Spinal cord (tissue), 10 donors: Measurements from ENCODE around the gene VCPKMT. TPM values are rescaled to one million over a fixed set of nuclear protein-coding genes. Genes with fewer than 3 reads are reported as not detected.

ENCODE experiments used
- DNase-seq, 6 donors: peaks; one replicate each; pipeline versions ENCODE4 v3.0.0 to v3.0.0-alpha.2; 2013 to 2015; ENCODE audit warnings: low spot score in 6 of 6, low read depth in 4 of 6
- H3K27ac ChIP-seq: one replicate; pipeline ENCODE4 v1.5.1; 2013; ENCODE audit warnings: low read depth, low read length, control low read depth
- H3K27me3 ChIP-seq: one replicate; pipeline ENCODE4 v1.6.1; 2013; ENCODE audit warnings: low read length; ENCODE audit not compliant: control insufficient read depth, insufficient read depth
- H3K36me3 ChIP-seq: one replicate; pipeline ENCODE4 v1.6.1; 2013; ENCODE audit warnings: low read length; ENCODE audit not compliant: control insufficient read depth, insufficient read depth
- H3K4me1 ChIP-seq: one replicate; pipeline ENCODE4 v1.6.1; 2013; ENCODE audit warnings: low read length; ENCODE audit not compliant: control insufficient read depth, insufficient read depth
- H3K4me3 ChIP-seq: one replicate; pipeline ENCODE4 v1.5.1; 2013; ENCODE audit warnings: low read depth, low read length, control low read depth
- H3K9me3 ChIP-seq: one replicate; pipeline ENCODE4 v1.6.1; 2013; ENCODE audit warnings: low read length; ENCODE audit not compliant: control insufficient read depth, insufficient read depth
- WGBS: methylation state at CpG from one replicate; pipeline ENCODE4 v1.1.5; 2013; ENCODE audit warnings: missing lambda C conversion rate; ENCODE audit not compliant: insufficient coverage; 5-methylcytosine and 5-hydroxymethylcytosine counted together
- long read RNA-seq, 4 donors: transcript quantifications; one replicate each; lab custom pipeline, GENCODE V29; 2026
- polyA plus RNA-seq, 2 donors: library from polyadenylated mRNA; unstranded; fragments of 120-200 nt; gene quantifications; one replicate each; pipeline ENCODE4 v1.2.1, GENCODE V29; 2013; ENCODE audit not compliant: insufficient read length in 2 of 2
- total RNA-seq, 2 donors: library from RNA; depleted of rRNA in 1 of 2; stranded (reverse); fragments of 120-200 nt in 1 of 2; fragments of >200 nt in 1 of 2; gene quantifications; one replicate each; pipeline versions ENCODE4 v1.2.3 to v1.2.4, GENCODE V29; 2013 to 2014
- donor health status: healthy.

Gene VCPKMT
- total RNA-seq, result 10 to 100 TPM in 1 of 2 donors, 1 to 10 TPM in 1; 9.4 to 10.0 TPM
- polyA plus RNA-seq, result 10 to 100 TPM; 16.4 to 18.0 TPM
- long read RNA-seq, donor 1, partial matches to known transcripts, result 0 of 2 reads
- long read RNA-seq, donor 1, other reads (novel, unspliced or antisense), result 0 of 2 reads
- long read RNA-seq, donor 2, partial matches to known transcripts, result 0 of 1 reads
- long read RNA-seq, donor 2, other reads (novel, unspliced or antisense), result 0 of 1 reads
- long read RNA-seq, donor 3, partial matches to known transcripts, result 0 of 2 reads
- long read RNA-seq, donor 3, other reads (novel, unspliced or antisense), result 0 of 2 reads
- long read RNA-seq, donor 4, partial matches to known transcripts, result 0 of 6 reads
- long read RNA-seq, donor 4, other reads (novel, unspliced or antisense), result 0 of 6 reads

GRCh38 chr14:50116181-50116956 lies at the start of gene VCPKMT:
TSS of gene VCPKMT (minus strand) at chr14:50116572. CDS start at chr14:50116552, 20 bp downstream.
- H3K27me3 ChIP-seq, result no peaks in the 10 kb centered on the region
- peak; percentile 82 to 98 (median 88) for DNase-seq
- H3K4me3 ChIP-seq, result peak within 1 kb of the TSS; percentile 84
- under 1% methylated on average over 60 of the region's 63 CpGs for WGBS
- peak within 1 kb of the TSS; percentile 97 for H3K27ac ChIP-seq
- peaks cover 25% of the 10 kb centered on the region for H3K36me3 ChIP-seq
- H3K9me3 ChIP-seq, result no peaks in the 10 kb centered on the region
- H3K4me1 ChIP-seq, result peaks cover 3% of the 10 kb centered on the region

GRCh38 chr14:50156111-50156510 lies 39.7 kb upstream of the VCPKMT start:
- Histone ChIP-seq H3K27me3 (no peaks in the 10 kb centered on the region), H3K4me1 (no peaks in the 10 kb centered on the region), H3K36me3 (peaks cover 24% of the 10 kb centered on the region), H3K9me3 (no peaks in the 10 kb centered on the region), H3K4me3 (no peak overlapping the region), H3K27ac (no peak overlapping the region)
- no peak for DNase-seq
- no CpG with 5 or more reads among the region's 4 CpGs for WGBS

DNA sequence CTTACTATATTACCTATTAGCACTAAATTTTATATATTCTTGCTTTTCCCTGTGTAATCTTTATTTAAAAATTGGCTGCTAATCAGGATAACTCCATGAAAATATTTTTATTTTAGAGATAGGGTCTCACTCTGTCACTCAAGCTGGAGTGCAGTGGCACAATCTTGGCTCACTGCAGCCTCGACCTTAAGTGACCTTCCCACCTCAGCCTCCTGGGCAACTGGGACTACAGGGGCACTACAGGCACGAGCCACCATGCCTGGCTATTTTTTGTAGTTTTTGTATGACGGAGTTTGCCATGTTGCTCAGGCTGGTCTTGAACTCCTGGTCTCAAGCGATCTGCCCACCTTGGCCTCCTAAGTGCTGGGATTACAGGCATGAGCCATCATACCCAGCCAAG lies 32.4 kb upstream of the VCPKMT start:
- no peaks in the 10 kb centered on the region for H3K9me3 ChIP-seq
- H3K27ac ChIP-seq, result no peak overlapping the region
- H3K36me3 ChIP-seq, result peaks cover 23% of the 10 kb centered on the region
- no peaks in the 10 kb centered on the region for H3K27me3 ChIP-seq
- no CpG with 5 or more reads among the region's 4 CpGs for WGBS
- no peaks in the 10 kb centered on the region for H3K4me1 ChIP-seq
- H3K4me3 ChIP-seq, result no peak overlapping the region
- no peak for DNase-seq

DNA sequence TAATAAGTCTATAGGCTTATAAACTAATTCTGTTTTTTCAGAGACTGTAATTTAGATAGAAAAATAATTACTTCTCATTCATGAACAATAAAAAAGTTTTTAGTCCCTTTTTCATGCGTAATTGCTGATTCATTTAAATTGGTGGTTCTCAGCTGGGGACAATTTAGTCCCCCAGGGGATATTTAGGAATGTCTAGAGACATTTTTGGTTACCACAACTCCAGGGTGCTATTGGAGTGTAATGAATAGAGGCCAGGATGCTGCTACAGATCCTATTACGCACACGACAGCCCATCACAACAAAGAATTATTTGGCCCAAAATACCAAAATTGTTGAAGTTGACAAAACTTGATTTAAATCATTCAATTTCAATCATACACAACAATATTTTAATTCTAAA lies 22.8 kb upstream of the VCPKMT start:
- peaks cover 9% of the 10 kb centered on the region for H3K36me3 ChIP-seq
- H3K4me3 ChIP-seq, result no peak overlapping the region
- no peaks in the 10 kb centered on the region for H3K27me3 ChIP-seq
- no CpG with 5 or more reads among the region's 3 CpGs for WGBS
- peak in 2 of 6 donors; percentile 4 to 19 for DNase-seq
- H3K4me1 ChIP-seq, result no peaks in the 10 kb centered on the region
- no peak overlapping the region for H3K27ac ChIP-seq
- no peaks in the 10 kb centered on the region for H3K9me3 ChIP-seq

DNA sequence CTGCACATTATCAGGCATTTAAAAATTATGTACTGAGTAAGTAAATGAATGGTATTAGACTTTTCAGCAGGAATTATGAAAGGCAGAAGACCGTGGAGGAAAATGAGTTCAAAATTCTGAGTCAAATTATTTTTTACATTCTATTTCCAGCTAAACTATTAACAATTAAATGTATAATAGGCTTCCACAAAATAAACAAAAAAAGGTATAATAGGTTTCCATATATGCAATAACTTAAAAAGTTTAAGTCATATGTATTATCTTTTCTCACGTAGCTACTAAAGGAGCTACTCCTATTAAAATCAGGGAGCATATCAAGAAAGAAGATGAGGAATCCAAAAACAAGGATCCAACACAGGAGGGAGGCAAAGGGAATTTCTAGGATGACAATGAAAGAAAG lies 11.4 kb upstream of the VCPKMT start:
- H3K4me3 ChIP-seq, result no peak overlapping the region
- DNase-seq, result no peak
- WGBS, result no CpG with 5 or more reads among the region's 2 CpGs
- no peaks in the 10 kb centered on the region for H3K4me1 ChIP-seq
- no peak overlapping the region for H3K27ac ChIP-seq
- H3K36me3 ChIP-seq, result peaks cover 11% of the 10 kb centered on the region
- no peaks in the 10 kb centered on the region for H3K9me3 ChIP-seq
- H3K27me3 ChIP-seq, result no peaks in the 10 kb centered on the region

- peaks cover 7% of the 10 kb centered on the region for H3K36me3 ChIP-seq
- no peak overlapping the region for H3K27ac ChIP-seq
- no peak overlapping the region for H3K4me3 ChIP-seq
- no peaks in the 10 kb centered on the region for H3K9me3 ChIP-seq
- DNase-seq, result peak in 1 of 6 donors; percentile 34
- H3K27me3 ChIP-seq, result no peaks in the 10 kb centered on the region
- no peaks in the 10 kb centered on the region for H3K4me1 ChIP-seq
- 50% methylated on average over 2 of the region's 3 CpGs for WGBS
Measured at GRCh38 chr14:50123062-50123461, 6.7 kb upstream of the VCPKMT start.

DNA sequence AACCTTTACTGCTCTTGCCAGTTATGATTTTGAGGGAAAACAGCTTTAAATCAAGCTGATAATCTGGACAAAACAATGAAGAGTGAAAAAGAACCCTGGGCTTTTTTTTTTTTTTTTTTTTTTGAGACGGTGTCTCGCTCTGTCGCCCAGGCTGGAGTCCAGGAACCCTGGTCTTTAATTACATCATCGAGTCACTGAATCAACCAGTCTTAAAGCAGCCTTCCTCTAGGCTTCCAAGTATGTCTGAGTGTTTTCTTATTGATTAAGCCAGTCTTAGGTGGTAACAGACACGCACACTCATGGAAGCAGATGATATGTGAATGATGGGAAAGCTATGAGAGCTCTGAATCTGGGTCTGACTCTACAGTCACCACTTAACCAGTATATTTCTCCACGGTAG lies 5.9 kb upstream of the VCPKMT start:
- H3K27ac ChIP-seq, result no peak overlapping the region

GRCh38 chr14:50121486-50121885 lies 5.1 kb upstream of the VCPKMT start:
- H3K27me3 ChIP-seq, result no peaks in the 10 kb centered on the region
- H3K27ac ChIP-seq, result no peak overlapping the region
- no peaks in the 10 kb centered on the region for H3K9me3 ChIP-seq
- no peak overlapping the region for H3K4me3 ChIP-seq
- WGBS, result no CpG with 5 or more reads among the region's 5 CpGs
- H3K36me3 ChIP-seq, result peaks cover 7% of the 10 kb centered on the region
- no peaks in the 10 kb centered on the region for H3K4me1 ChIP-seq
- no peak for DNase-seq

More for the DNA sequence above, 5.9 kb upstream of the VCPKMT start:
- no peaks in the 10 kb centered on the region for H3K27me3 ChIP-seq
- H3K9me3 ChIP-seq, result no peaks in the 10 kb centered on the region
- H3K4me1 ChIP-seq, result no peaks in the 10 kb centered on the region
- H3K4me3 ChIP-seq, result no peak overlapping the region
- DNase-seq, result no peak
- H3K36me3 ChIP-seq, result peaks cover 7% of the 10 kb centered on the region
- no CpG with 5 or more reads among the region's 6 CpGs for WGBS

DNA sequence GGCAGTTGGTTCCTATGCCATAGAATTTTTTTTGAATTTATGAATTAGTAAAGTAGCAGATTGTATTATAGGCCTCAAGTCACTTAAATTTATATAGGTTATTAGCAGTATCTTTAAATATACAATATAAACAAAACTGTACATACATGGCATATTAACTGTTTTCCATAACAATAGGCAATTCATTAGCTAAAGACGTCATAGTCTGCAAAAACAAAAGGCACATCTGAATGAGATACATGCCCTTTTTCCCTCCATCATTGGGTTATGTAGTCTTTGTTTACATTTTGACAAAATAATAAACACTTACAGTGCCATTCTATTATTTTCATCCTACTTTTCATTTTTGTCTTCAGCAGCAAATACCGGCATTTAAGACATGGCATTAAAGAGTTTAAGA lies 1.1 kb upstream of the VCPKMT start:
- Histone ChIP-seq H3K4me3 (no peak overlapping the region), H3K36me3 (peaks cover 16% of the 10 kb centered on the region), H3K27me3 (no peaks in the 10 kb centered on the region), H3K9me3 (no peaks in the 10 kb centered on the region), H3K4me1 (peaks cover 3% of the 10 kb centered on the region), H3K27ac (peak overlapping the region; percentile 97)
- DNase-seq, result peak in 1 of 6 donors; percentile 24
- WGBS, result no CpG with 5 or more reads among the region's 2 CpGs
